Measurements from ENCODE around the gene FUCA1. TPM values are rescaled to one million over a fixed set of nuclear protein-coding genes. Genes with fewer than 3 reads are reported as not detected.

Gene FUCA1
- polyA plus RNA-seq, 1 donor from 2014 or later = 38.5 TPM

- H3K27ac ChIP-seq (ENCODE audit: low read length) = no peak within 1 kb of the TSS
- no peaks in the 10 kb centered on the region for H3F3A ChIP-seq (ENCODE audit: insufficient read depth, low read length, poor library complexity, severe bottlenecking)
- no peaks in the 10 kb centered on the region for H3K27me3 ChIP-seq (ENCODE audit: insufficient read depth, low read depth, low read length)
- H3K79me2 ChIP-seq (replicated peaks; ENCODE audit: insufficient read depth, low read length) = no peaks in the 10 kb centered on the region
- H3K4me3 ChIP-seq (ENCODE audit: low read length) = no peak within 1 kb of the TSS
- H4K20me1 ChIP-seq (ENCODE audit: insufficient read depth) = no peaks in the 10 kb centered on the region
- H3K9me2 ChIP-seq (ENCODE audit: insufficient read depth, low read length) = no peaks in the 10 kb centered on the region
- no peak for TF ChIP-seq REST (IDR thresholded peaks at IDR 0.05; ENCODE audit: borderline replicate concordance)
- TF ChIP-seq POLR2AphosphoS5 (IDR thresholded peaks at IDR 0.05) = no peak
- no peak for TF ChIP-seq CTCF (IDR thresholded peaks at IDR 0.05; ENCODE audit: poor library complexity, severe bottlenecking)
- no peak for TF ChIP-seq TAF1 (IDR thresholded peaks at IDR 0.05; ENCODE audit: low read depth)
- no peak for TF ChIP-seq SMC3 (conservative IDR thresholded peaks at IDR 0.05; ENCODE audit: poor library complexity)
- TF ChIP-seq EP300 (conservative IDR thresholded peaks at IDR 0.05; ENCODE audit: poor library complexity, severe bottlenecking) = no peak
- no peak for TF ChIP-seq RAD21 (conservative IDR thresholded peaks at IDR 0.05)
- no peak for TF ChIP-seq EZH2 (IDR thresholded peaks at IDR 0.05; ENCODE audit: borderline replicate concordance, insufficient read depth, low read length, poor library complexity, severe bottlenecking)
- TF ChIP-seq MXI1 (conservative IDR thresholded peaks at IDR 0.05; ENCODE audit: poor library complexity, severe bottlenecking) = no peak
- no peak within 1 kb of the TSS for H3K4me2 ChIP-seq (ENCODE audit: low read length)
- no peak within 1 kb of the TSS for H3K9ac ChIP-seq (ENCODE audit: low read length)
- H2AFZ ChIP-seq (ENCODE audit: low read depth, low read length) = no peak within 1 kb of the TSS
- H3K9me3 ChIP-seq (ENCODE audit: low read length) = no peaks in the 10 kb centered on the region
- no peaks in the 10 kb centered on the region for H3K36me3 ChIP-seq (ENCODE audit: insufficient read depth, low read length)
These were observed 45.3 kb upstream of the FUCA1 start, which contains the start of gene CNR2 for GRCh38 chr1:23913212-23913880. Gene CNR2, minus strand, starts transcription at chr1:23913362. Its CDS starts 37,745 bp downstream, at chr1:23875617.

- Histone ChIP-seq H3K9ac (ENCODE audit: low read length) (no peak overlapping the region), H3F3A (ENCODE audit: insufficient read depth, low read length, poor library complexity, severe bottlenecking) (no peaks in the 10 kb centered on the region), H3K79me2 (replicated peaks; ENCODE audit: insufficient read depth, low read length) (no peaks in the 10 kb centered on the region), H3K4me3 (ENCODE audit: low read length) (no peak overlapping the region), H4K20me1 (ENCODE audit: insufficient read depth) (no peaks in the 10 kb centered on the region), H2AFZ (ENCODE audit: low read depth, low read length) (no peak overlapping the region), H3K27me3 (ENCODE audit: insufficient read depth, low read depth, low read length) (no peaks in the 10 kb centered on the region), H3K9me2 (ENCODE audit: insufficient read depth, low read length) (no peaks in the 10 kb centered on the region), H3K4me2 (ENCODE audit: low read length) (no peak overlapping the region), H3K36me3 (ENCODE audit: insufficient read depth, low read length) (no peaks in the 10 kb centered on the region), H3K27ac (ENCODE audit: low read length) (no peak overlapping the region), H3K9me3 (ENCODE audit: low read length) (no peaks in the 10 kb centered on the region)
- no peak for TF ChIP-seq SMC3 (conservative IDR thresholded peaks at IDR 0.05; ENCODE audit: poor library complexity)
- no peak for TF ChIP-seq POLR2AphosphoS5 (IDR thresholded peaks at IDR 0.05)
- TF ChIP-seq RAD21 (conservative IDR thresholded peaks at IDR 0.05) = no peak
- TF ChIP-seq MXI1 (conservative IDR thresholded peaks at IDR 0.05; ENCODE audit: poor library complexity, severe bottlenecking) = no peak
- no peak for TF ChIP-seq CTCF (IDR thresholded peaks at IDR 0.05; ENCODE audit: poor library complexity, severe bottlenecking)
These were observed 43.8 kb upstream of the FUCA1 start for GRCh38 chr1:23911921-23912320.
